A673 (cell line): ENCODE results near the gene MS4A12. TPM values are rescaled to one million over a fixed set of nuclear protein-coding genes. Genes with fewer than 3 reads are reported as not detected.
"Not testable (repeated sequence)": the region's sequence is repeated elsewhere in the genome, so short reads cannot be mapped to it uniquely, and the experiment has no call there.

Source experiments
- Bru-seq: library from RNA; stranded (reverse); fragments of 400-500 nt; gene quantifications from one replicate; lab custom pipeline; 2021; lab: Mats Ljungman, UMichigan
- BruChase-seq, 2 experiments: library from RNA; stranded (reverse); fragments of 400-500 nt; gene quantifications; one replicate each; lab custom pipeline; 2021; lab: Mats Ljungman, UMichigan
- BruUV-seq: library from RNA; stranded (reverse); fragments of 400-500 nt; replicated peaks from 2 replicates; lab custom pipeline; 2021; lab: Mats Ljungman, UMichigan
- CTCF ChIA-PET: fragments of 300-600 bp; sonication (Branson Sonifier 250); formaldehyde crosslinking; loops from one replicate; lab custom pipeline; 2022; ENCODE audit warnings: antibody characterized with exemption; lab: Charles Lee
- POLR2A ChIA-PET: fragments of 300-600 bp; sonication (Branson Sonifier 250); formaldehyde crosslinking; loops from one replicate; lab custom pipeline; 2022; ENCODE audit warnings: antibody characterized with exemption; ENCODE audit not compliant: low non-redundant PET; lab: Charles Lee
- DNase-seq: peaks from one replicate; pipeline ENCODE4 v3.0.0-alpha.2; 2015; ENCODE audit warnings: low spot score
- H3K27ac ChIP-seq: fragments of 200-600 bp; sonication (generic); 2 replicates; pipeline ENCODE4 v1.5.1; 2016; ENCODE audit warnings: mixed run types, low read depth, mild to moderate bottlenecking, mixed read lengths, antibody characterized with exemption, low read length; ENCODE audit not compliant: poor library complexity, severe bottlenecking
- H3K27me3 ChIP-seq: fragments of 200-600 bp; sonication (generic); replicated peaks from 2 replicates; pipeline ENCODE4 v1.6.1; 2017; ENCODE audit warnings: mixed run types, low read depth, mild to moderate bottlenecking, mixed read lengths, antibody characterized with exemption, low read length; ENCODE audit not compliant: insufficient read depth, poor library complexity
- H3K36me3 ChIP-seq: fragments of 200-600 bp; sonication (generic); 2 replicates; pipeline ENCODE4 v1.6.1; 2016; ENCODE audit warnings: mixed run types, mild to moderate bottlenecking, mixed read lengths, antibody characterized with exemption, low read length; ENCODE audit not compliant: insufficient read depth, poor library complexity, severe bottlenecking
- H3K4me1 ChIP-seq: fragments of 200-600 bp; sonication (generic); 2 replicates; pipeline ENCODE4 v1.6.1; 2017; ENCODE audit warnings: mixed run types, mild to moderate bottlenecking, mixed read lengths, antibody characterized with exemption, low read length; ENCODE audit not compliant: insufficient read depth, poor library complexity, severe bottlenecking
- H3K4me3 ChIP-seq: fragments of 200-600 bp; sonication (generic); 2 replicates; pipeline ENCODE4 v1.5.1; 2016; ENCODE audit warnings: low read depth, mixed run types, mild to moderate bottlenecking, mixed read lengths, low read length; ENCODE audit not compliant: poor library complexity, severe bottlenecking
- H3K9me3 ChIP-seq: fragments of 200-600 bp; sonication (generic); 2 replicates; pipeline ENCODE4 v1.6.1; 2016; ENCODE audit warnings: mixed run types, low read depth, mild to moderate bottlenecking, mixed read lengths, antibody characterized with exemption, low read length; ENCODE audit not compliant: poor library complexity, severe bottlenecking
- EZH2 ChIP-seq: fragments of 200-600 bp; sonication (generic); IDR thresholded peaks from 2 replicates; pipeline ENCODE4 v1.6.1; 2017; ENCODE audit warnings: borderline replicate concordance, low read depth, mild to moderate bottlenecking, mixed read lengths, antibody characterized with exemption, low read length; ENCODE audit not compliant: poor library complexity, severe bottlenecking
- intact Hi-C: fragments of 100-400 bp; cut with micrococcal nuclease; formaldehyde crosslinking; loops from one replicate; pipeline ENCODE4 v1.10.0; 2022; ENCODE audit not compliant: unreplicated experiment
- long read RNA-seq: library from polyadenylated mRNA; stranded (forward); transcript quantifications from one replicate; pipeline ENCODE4 v2.0.0, GENCODE V29; 2022
- total RNA-seq: library from RNA; stranded (reverse); gene quantifications from 2 replicates; pipeline ENCODE4 v1.2.3, GENCODE V29; 2021
- TF ChIP-seq, protein P1 (sequence below): fragments of 300-800, 200-600 bp; sonication (generic); conservative IDR thresholded peaks from 2 replicates; pipeline ENCODE4 v1.5.1; 2017; ENCODE audit warnings: low read depth, mild to moderate bottlenecking, antibody characterized with exemption, low read length, moderate library complexity, mixed read lengths

The MS4A12 gene, protein sequence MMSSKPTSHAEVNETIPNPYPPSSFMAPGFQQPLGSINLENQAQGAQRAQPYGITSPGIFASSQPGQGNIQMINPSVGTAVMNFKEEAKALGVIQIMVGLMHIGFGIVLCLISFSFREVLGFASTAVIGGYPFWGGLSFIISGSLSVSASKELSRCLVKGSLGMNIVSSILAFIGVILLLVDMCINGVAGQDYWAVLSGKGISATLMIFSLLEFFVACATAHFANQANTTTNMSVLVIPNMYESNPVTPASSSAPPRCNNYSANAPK
- total RNA-seq (not detected in 2 replicates), Bru-seq, nascent RNA (not detected), BruChase-seq, experiment 1, labeled RNA remaining after a 2-hour chase (not detected), BruChase-seq, experiment 2, labeled RNA remaining after a 6-hour chase (not detected)
- long read RNA-seq: 0 reads

DNA sequence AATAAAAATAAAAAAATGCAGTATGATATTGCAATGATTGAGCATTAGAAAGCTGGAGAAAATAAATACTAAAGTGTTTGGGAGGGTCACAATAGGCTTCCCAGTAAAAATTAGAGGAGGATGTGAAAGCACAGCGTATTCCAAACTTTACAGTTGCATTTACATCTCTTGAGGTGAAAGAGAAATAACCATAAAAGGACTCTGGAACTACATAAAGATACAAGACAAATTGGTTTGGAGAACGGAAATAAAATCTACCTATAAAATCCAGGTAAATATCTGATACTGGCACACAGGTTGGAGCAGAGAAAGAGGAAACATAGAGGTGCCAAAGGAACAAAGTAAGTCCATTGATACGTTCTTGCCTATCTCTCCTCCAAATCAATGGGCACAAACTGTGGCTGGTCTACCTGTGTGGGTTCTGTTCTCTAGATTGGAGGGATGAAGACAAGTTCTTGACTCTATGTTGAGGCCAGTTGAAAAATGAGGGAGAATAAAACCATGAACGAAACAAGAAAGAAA, at the start of gene MS4A12:
Gene MS4A12, plus strand, starts transcription at position 291 of the 522 bp plus-strand sequence. CDS start 4,541 bp downstream, outside the sequence.
- no peak within 1 kb of the TSS for H3K4me3 ChIP-seq
- no peak within 1 kb of the TSS for H3K27ac ChIP-seq
- no peak for TF ChIP-seq EZH2
- TF ChIP-seq, protein P1, sequence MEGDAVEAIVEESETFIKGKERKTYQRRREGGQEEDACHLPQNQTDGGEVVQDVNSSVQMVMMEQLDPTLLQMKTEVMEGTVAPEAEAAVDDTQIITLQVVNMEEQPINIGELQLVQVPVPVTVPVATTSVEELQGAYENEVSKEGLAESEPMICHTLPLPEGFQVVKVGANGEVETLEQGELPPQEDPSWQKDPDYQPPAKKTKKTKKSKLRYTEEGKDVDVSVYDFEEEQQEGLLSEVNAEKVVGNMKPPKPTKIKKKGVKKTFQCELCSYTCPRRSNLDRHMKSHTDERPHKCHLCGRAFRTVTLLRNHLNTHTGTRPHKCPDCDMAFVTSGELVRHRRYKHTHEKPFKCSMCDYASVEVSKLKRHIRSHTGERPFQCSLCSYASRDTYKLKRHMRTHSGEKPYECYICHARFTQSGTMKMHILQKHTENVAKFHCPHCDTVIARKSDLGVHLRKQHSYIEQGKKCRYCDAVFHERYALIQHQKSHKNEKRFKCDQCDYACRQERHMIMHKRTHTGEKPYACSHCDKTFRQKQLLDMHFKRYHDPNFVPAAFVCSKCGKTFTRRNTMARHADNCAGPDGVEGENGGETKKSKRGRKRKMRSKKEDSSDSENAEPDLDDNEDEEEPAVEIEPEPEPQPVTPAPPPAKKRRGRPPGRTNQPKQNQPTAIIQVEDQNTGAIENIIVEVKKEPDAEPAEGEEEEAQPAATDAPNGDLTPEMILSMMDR: no peak
- BruUV-seq: no TSS peak
- DNase-seq: no peak
- no peaks in the 10 kb centered on the region for H3K36me3 ChIP-seq
- no peaks in the 10 kb centered on the region for H3K4me1 ChIP-seq
- H3K27me3 ChIP-seq: peaks cover 4% of the 10 kb centered on the region
- intact Hi-C loops: no loop called here
- ChIA-PET POLR2A (no interaction called here), CTCF (no interaction called here)
- no peaks in the 10 kb centered on the region for H3K9me3 ChIP-seq

DNA sequence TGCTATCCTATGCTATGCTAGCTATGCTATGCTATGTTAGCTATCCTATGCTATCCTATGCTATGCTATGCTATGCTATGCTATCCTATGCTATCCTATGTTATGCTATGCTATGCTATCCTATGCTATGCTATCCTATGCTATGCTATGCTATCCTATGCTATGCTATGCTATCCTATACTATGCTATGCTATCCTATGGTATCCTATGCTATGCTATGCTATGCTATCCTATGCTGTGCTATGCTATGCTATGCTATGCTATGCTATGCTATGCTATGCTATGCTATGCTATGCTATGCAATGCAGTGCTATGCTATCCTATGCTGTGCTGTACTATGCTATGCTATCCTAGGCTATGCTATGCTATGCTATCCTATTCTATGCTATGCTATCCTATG, 45.5 kb upstream of the MS4A12 start:
- Histone ChIP-seq H3K4me1 (no peaks in the 10 kb centered on the region), H3K27me3 (peaks cover 12% of the 10 kb centered on the region), H3K36me3 (no peaks in the 10 kb centered on the region), H3K9me3 (no peaks in the 10 kb centered on the region), H3K4me3 (no peak overlapping the region), H3K27ac (no peak overlapping the region)
- intact Hi-C loops: no loop called here
- ChIA-PET POLR2A (no interaction called here), CTCF (no interaction called here)
- TF ChIP-seq, protein P1: no peak
- no peak for TF ChIP-seq EZH2
- no TSS peak for BruUV-seq
- DNase-seq: no peak

DNA sequence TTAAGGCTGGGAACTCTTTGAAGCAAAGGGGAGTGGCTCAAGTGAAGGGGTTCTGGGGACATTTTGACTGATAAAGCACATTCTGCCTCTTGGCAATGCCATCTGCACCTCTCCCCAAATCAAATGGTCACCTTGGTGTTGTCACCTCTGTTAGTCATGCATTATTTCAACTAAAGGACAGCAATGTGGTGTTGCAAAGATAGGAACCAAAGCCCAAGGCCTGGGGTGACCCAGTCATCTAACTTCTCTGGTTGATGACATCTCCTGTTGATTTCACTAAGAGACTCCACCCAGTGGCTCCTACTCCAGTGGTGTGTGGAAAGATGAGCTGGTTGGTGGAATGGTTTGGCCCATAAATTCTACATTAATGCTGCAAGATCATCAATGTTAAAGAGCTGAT, 44.7 kb upstream of the MS4A12 start:
- CTCF ChIA-PET: no interaction called here
- no TSS peak for BruUV-seq
- peaks cover 12% of the 10 kb centered on the region for H3K27me3 ChIP-seq
- H3K4me3 ChIP-seq: no peak overlapping the region
- H3K27ac ChIP-seq: no peak overlapping the region
- H3K9me3 ChIP-seq: no peaks in the 10 kb centered on the region
- no peak for DNase-seq
- POLR2A ChIA-PET: interaction anchor here (0.8 kb wide), 1 partner anchor 28 kb away, joined by 3 read pairs; no protein-coding TSS in a partner anchor
- no peak for TF ChIP-seq EZH2
- TF ChIP-seq, protein P1: no peak
- intact Hi-C loops: no loop called here
- no peaks in the 10 kb centered on the region for H3K36me3 ChIP-seq
- no peaks in the 10 kb centered on the region for H3K4me1 ChIP-seq

DNA sequence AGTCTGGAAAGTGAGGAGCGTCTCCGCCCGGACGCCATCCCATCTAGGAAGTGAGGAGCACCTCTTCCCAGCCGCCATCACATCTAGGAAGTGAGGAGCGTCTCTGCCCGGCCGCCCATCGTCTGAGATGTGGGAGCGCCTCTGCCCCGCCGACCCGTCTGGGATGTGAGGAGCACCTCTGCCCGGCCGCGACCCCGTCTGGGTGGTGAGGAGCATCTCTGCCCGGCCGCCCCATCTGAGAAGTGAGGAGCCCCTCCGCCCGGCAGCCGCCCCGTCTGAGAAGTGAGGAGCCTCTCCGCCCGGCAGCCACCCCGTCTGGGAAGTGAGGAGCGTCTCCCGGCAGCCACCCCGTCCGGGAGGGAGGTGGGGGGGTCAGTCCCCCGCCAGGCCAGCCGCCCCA, 41.4 kb upstream of the MS4A12 start:
- BruUV-seq, H3K36me3 ChIP-seq, H3K4me3 ChIP-seq, CTCF ChIA-PET, POLR2A ChIA-PET, H3K4me1 ChIP-seq, intact Hi-C loops, DNase-seq, H3K27me3 ChIP-seq, H3K9me3 ChIP-seq, H3K27ac ChIP-seq: not testable (repeated sequence)
